Fibroblast of villous mesenchyme (primary cell): Measurements from ENCODE around the gene ALDH1A2. TPM values are rescaled to one million over a fixed set of nuclear protein-coding genes. Genes with fewer than 3 reads are reported as not detected.
"Not testable (repeated sequence)": the region's sequence is repeated elsewhere in the genome, so short reads cannot be mapped to it uniquely, and the experiment has no call there.

Source experiments
- DNase-seq: peaks from one replicate; pipeline ENCODE4 v3.0.0-alpha.2; 2010; ENCODE audit warnings: low read depth
- H3K4me3 ChIP-seq: 2 replicates; pipeline ENCODE4 v1.5.1; 2011; ENCODE audit warnings: low read depth, mild to moderate bottlenecking, low read length
- CTCF ChIP-seq: IDR thresholded peaks from 2 replicates; pipeline ENCODE4 v1.5.1; 2012; ENCODE audit warnings: low read depth, mild to moderate bottlenecking, low read length; ENCODE audit not compliant: insufficient read depth
- total RNA-seq: library from RNA; depleted of rRNA; stranded (reverse); fragments of >200 nt; gene quantifications from 2 replicates; pipeline ENCODE4 v1.2.3, GENCODE V29; 2012

The ALDH1A2 gene
- total RNA-seq, 1 donor, result 8.2 TPM

- no peak for DNase-seq
- TF ChIP-seq CTCF, result no peak
- no peak overlapping the region for H3K4me3 ChIP-seq
These were observed 12.0 kb downstream of the ALDH1A2 start for GRCh38 chr15:58053315-58054153.

GRCh38 chr15:58052334-58052733, 13.2 kb downstream of the ALDH1A2 start:
- TF ChIP-seq CTCF, result no peak
- DNase-seq, result no peak
- no peak overlapping the region for H3K4me3 ChIP-seq

- DNase-seq, result no peak
- no peak overlapping the region for H3K4me3 ChIP-seq
- no peak for TF ChIP-seq CTCF
These were observed 15.8 kb downstream of the ALDH1A2 start for GRCh38 chr15:58049520-58050227.

- H3K4me3 ChIP-seq, result no peak overlapping the region
- DNase-seq, result no peak
- no peak for TF ChIP-seq CTCF
These were observed 17.2 kb downstream of the ALDH1A2 start for GRCh38 chr15:58048261-58048660.

GRCh38 chr15:58047149-58047548, 18.4 kb downstream of the ALDH1A2 start:
- no peak overlapping the region for H3K4me3 ChIP-seq
- TF ChIP-seq CTCF, result no peak
- no peak for DNase-seq

- no peak for TF ChIP-seq CTCF
- H3K4me3 ChIP-seq, result no peak overlapping the region
- DNase-seq, result peak; percentile 22
These were observed 19.0 kb downstream of the ALDH1A2 start for GRCh38 chr15:58046467-58046866.

GRCh38 chr15:58045376-58045775, 20.1 kb downstream of the ALDH1A2 start:
- not testable (repeated sequence) for H3K4me3 ChIP-seq, DNase-seq
